AG10803 (cell line): ENCODE results near the gene JAML.

Experiments used
- DNase-seq: peaks from one replicate; pipeline ENCODE4 v3.0.0; 2010; ENCODE audit warnings: low read depth
- H3K4me3 ChIP-seq: 2 replicates; pipeline ENCODE4 v1.5.1; 2011; ENCODE audit warnings: mild to moderate bottlenecking, low read length, control low read depth
- TF ChIP-seq, protein P1 (sequence below): conservative IDR thresholded peaks from 2 replicates; pipeline ENCODE4 v1.5.1; 2011; ENCODE audit warnings: mild to moderate bottlenecking, low read length, control low read depth, inconsistent platforms

The JAML gene, protein sequence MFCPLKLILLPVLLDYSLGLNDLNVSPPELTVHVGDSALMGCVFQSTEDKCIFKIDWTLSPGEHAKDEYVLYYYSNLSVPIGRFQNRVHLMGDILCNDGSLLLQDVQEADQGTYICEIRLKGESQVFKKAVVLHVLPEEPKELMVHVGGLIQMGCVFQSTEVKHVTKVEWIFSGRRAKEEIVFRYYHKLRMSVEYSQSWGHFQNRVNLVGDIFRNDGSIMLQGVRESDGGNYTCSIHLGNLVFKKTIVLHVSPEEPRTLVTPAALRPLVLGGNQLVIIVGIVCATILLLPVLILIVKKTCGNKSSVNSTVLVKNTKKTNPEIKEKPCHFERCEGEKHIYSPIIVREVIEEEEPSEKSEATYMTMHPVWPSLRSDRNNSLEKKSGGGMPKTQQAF

DNA sequence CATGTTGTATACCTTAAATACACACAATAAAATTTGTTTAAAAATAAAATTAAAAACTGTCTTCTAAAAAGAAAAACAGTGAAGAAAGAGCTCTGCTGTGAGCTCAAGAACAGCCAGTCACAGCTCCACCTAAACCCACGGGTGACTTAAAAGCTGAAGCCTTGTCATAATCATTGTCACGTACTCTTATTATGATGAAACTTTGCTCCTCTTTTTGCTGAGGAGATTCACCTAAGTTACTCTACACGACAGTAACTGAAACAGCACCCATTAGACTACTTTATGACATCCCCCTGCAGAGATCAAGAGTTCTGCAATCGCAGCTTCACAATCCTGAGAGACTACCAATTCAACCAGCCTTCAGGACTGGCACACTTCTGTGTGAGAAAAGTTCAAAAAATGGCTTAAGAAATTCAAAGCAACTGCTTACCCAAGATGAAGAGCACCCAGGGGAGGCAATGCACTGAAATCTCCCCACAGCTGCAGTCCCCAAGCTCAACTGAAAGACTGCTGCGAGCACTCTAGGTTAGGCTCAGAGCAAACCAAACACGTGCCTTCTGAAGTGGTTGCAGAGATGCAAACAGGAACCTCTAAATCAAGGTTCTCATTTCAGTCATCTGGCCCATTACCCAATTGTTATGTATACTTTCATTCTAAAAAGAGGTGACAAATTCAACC, at the start of gene JAML:
JAML (minus strand) TSS at position 501 of the 678 bp plus-strand sequence. CDS start 10,145 bp downstream, outside the sequence.
- TF ChIP-seq, protein P1, sequence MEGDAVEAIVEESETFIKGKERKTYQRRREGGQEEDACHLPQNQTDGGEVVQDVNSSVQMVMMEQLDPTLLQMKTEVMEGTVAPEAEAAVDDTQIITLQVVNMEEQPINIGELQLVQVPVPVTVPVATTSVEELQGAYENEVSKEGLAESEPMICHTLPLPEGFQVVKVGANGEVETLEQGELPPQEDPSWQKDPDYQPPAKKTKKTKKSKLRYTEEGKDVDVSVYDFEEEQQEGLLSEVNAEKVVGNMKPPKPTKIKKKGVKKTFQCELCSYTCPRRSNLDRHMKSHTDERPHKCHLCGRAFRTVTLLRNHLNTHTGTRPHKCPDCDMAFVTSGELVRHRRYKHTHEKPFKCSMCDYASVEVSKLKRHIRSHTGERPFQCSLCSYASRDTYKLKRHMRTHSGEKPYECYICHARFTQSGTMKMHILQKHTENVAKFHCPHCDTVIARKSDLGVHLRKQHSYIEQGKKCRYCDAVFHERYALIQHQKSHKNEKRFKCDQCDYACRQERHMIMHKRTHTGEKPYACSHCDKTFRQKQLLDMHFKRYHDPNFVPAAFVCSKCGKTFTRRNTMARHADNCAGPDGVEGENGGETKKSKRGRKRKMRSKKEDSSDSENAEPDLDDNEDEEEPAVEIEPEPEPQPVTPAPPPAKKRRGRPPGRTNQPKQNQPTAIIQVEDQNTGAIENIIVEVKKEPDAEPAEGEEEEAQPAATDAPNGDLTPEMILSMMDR = no peak
- no peak within 1 kb of the TSS for H3K4me3 ChIP-seq
- no peak for DNase-seq

DNA sequence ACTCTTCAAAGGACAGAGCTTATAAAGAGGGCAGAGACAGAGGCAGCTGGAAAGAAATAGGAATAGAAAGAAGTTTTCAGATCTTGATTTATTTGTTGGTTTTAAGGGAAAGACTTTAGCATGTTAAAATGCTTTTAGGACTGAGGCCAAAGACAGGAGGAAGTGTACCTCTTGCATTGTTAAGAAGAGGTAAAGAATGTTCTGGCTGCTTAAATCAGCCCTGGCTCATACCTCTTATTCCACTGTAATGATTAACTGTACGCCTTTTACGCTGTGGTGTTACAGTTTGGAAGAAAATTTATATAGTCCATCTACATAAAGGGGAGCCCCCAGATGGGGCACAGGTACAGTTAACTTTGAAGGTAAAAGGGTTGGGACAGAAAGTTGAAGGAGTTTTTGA, 49.4 kb upstream of the JAML start:
- TF ChIP-seq, protein P1 = no peak
- no peak overlapping the region for H3K4me3 ChIP-seq
- DNase-seq = no peak

DNA sequence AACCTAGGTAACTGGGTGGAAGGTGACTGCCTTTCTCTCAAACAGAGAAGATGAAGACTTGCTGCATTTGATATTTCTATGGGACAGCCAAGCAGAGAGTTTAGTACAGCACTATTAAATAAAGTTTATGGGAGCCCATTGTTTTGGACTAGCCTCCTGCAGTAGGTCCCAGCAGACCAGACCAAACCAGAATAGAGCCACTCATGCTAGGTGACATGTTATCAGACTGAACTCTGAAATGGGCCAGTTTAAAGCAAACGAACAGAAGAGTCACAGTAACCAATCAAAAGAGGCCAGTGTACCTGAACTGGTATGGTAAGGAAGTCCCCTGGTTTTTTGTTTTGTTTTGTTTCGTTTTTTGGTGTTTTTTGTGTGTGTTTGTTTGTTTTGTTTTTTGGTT, 47.2 kb upstream of the JAML start:
- no peak for DNase-seq
- TF ChIP-seq, protein P1 = no peak
- H3K4me3 ChIP-seq = no peak overlapping the region

DNA sequence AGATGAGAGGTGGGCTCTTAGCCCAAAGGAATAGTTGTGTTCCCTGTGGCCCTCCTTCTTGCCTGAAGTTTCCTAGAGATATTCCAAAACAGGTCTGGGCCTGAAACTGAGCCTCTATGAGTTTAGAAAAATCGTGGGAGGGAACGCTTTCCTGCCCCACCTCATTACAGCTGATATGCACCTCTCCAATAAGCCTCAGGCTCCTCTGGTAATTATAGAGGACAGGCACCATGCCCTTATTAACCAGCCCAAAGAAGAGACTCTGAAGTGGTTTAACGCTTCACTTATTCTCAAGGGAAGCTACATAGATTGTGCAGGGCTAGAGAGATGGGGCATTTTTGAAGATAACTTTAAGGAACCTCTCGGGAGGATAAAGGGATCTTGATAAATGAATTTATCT, 42.7 kb upstream of the JAML start:
- DNase-seq = no peak
- TF ChIP-seq, protein P1 = no peak
- no peak overlapping the region for H3K4me3 ChIP-seq

DNA sequence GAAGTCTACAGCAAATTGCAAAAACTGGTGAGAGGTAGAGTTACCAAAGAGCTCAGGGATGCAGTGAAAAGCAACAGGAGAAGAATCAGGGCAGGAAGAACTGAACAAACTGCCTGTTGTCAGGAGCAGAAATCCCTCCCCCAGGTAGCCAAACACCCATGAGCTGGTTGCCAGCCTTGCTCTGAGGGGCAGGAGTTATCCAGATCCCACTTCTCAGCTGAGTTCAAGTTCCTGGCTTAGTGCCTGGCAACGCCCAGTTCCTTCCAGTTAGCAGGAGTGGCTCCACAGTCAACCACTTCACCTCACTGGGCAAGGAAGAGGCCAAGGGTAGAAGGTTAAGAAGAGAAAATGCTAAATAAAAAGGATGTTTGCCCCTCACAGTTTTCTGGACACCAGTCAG, 41.1 kb upstream of the JAML start:
- no peak for DNase-seq
- no peak overlapping the region for H3K4me3 ChIP-seq
- TF ChIP-seq, protein P1 = no peak

DNA sequence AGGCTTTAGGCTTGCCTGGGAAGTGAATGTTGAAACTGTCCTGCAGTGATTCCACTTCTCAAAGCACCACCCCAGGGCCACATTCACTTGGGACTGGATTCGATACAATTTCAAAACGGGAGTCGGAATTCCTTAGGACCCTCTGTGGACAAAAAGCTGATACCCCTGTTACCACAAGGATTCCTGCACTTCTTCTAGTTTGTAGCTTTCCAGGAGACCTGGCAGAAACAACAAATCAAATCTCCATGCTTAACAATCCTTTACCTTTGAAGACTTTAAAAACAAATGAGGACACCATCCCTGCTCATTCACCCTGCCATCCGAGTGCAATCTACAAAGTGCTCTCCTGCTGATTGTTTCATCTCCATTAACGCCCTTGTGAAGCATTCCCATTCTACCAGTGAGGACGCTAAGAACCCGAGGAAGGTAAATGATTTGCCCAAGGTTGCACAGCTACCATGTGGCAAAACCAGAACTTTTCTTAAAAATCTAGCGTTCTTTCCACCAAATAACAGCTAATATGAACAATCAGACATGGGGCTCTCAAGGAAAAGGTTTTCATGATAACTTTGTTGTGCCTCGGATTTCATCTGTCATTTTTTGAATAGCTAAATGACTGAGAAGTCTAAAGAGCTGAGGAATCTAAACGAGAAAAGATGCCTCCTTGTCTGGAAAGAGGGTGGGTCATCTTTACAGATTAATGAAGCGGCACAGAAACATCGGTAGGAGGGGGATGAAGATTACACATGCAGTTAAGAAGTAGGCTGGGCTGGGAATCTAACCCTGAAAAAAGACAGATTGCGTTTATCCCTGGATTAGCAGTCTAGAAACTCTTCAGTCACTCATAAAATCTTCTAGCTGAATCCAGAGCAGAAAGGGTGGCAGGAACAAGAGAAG, 40.0 kb upstream of the JAML start:
- H3K4me3 ChIP-seq = no peak overlapping the region
- DNase-seq = no peak
- TF ChIP-seq, protein P1 = no peak
